Epithelial cell of esophagus (primary cell): ENCODE data around the gene GALNT6.

ENCODE experiments used
- DNase-seq: peaks from one replicate; pipeline ENCODE4 v3.0.0; 2010; ENCODE audit warnings: low read depth
- H3K4me3 ChIP-seq: 2 replicates; pipeline ENCODE4 v1.5.1; 2011; ENCODE audit warnings: mild to moderate bottlenecking, low read length, control low read depth
- TF ChIP-seq, protein P1 (sequence below): IDR thresholded peaks from 2 replicates; pipeline ENCODE4 v1.5.1; 2011; ENCODE audit warnings: low read depth, mild to moderate bottlenecking, low read length, control low read depth, inconsistent platforms; ENCODE audit not compliant: insufficient read depth; ENCODE audit errors: missing control alignments

The GALNT6 gene

GRCh38 chr12:51406290-51406689 is 15.1 kb upstream of the GALNT6 start:
- TF ChIP-seq, protein P1, sequence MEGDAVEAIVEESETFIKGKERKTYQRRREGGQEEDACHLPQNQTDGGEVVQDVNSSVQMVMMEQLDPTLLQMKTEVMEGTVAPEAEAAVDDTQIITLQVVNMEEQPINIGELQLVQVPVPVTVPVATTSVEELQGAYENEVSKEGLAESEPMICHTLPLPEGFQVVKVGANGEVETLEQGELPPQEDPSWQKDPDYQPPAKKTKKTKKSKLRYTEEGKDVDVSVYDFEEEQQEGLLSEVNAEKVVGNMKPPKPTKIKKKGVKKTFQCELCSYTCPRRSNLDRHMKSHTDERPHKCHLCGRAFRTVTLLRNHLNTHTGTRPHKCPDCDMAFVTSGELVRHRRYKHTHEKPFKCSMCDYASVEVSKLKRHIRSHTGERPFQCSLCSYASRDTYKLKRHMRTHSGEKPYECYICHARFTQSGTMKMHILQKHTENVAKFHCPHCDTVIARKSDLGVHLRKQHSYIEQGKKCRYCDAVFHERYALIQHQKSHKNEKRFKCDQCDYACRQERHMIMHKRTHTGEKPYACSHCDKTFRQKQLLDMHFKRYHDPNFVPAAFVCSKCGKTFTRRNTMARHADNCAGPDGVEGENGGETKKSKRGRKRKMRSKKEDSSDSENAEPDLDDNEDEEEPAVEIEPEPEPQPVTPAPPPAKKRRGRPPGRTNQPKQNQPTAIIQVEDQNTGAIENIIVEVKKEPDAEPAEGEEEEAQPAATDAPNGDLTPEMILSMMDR, result no peak
- H3K4me3 ChIP-seq, result no peak overlapping the region
- no peak for DNase-seq

GRCh38 chr12:51405801-51406207 is 14.6 kb upstream of the GALNT6 start:
- TF ChIP-seq, protein P1, result no peak
- no peak for DNase-seq
- H3K4me3 ChIP-seq, result no peak overlapping the region

DNA sequence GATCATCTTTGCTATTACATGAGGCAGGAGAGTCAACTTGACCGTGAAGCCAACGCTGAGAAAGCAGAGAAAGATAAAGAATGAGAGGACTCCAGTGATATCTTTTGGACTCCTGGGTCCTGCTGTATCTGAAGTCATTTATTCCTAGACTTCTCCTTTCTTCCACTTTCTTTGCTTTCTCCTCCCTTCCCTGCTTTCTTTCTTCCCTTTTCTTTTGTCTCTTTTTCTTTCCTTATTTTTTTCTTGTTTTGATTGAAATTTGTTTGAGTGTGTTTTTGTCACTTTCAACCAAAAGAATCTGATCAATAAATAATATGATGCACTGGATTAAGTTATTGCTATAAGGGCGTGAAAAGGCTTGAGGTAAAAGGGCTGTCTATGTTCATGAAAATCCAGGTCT is 13.4 kb upstream of the GALNT6 start:
- TF ChIP-seq, protein P1, result no peak
- no peak for DNase-seq
- H3K4me3 ChIP-seq, result no peak overlapping the region

DNA sequence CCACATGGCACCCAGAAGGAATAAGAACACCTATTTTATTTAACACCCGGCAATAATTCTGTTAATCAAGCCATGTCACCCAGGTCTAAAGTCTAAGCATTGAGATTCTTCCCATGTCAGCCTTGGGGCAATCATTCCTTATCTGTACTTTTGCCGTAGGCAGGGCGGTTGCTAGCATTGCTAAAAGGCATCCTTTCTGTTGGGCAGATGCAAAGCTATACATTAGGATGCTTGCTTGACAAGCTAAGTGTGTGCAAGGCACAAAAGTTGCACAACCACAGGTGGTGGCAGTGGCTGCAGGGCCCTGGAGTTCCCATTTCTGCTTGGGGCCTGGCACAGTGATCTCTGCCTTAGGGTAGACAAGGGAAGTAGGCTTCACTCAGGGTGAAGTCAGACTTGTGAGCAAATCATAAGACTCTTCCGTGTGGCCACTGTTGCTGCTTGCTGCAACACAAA is 12.5 kb upstream of the GALNT6 start:
- H3K4me3 ChIP-seq, result no peak overlapping the region
- no peak for DNase-seq
- TF ChIP-seq, protein P1, result no peak

DNA sequence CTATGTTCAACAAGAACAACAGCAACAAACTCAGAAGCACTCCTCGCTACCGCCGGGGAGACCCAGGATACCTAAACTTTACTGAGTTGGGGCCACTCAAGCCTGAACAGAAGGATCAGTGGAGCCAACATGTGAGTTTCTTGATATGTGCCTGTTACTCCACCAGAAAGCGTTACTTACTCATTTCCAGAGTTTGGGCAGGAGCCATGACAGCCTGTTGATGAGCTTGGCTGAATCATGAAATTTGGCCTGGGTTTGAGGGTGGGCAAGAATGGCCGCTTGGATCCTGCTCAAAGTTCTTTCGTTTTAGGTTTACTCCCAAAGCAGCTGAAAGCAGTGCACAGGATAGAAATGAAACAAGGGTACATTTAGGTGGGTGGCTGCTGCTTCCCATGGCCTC is 12.0 kb upstream of the GALNT6 start:
- no peak for DNase-seq
- no peak overlapping the region for H3K4me3 ChIP-seq
- TF ChIP-seq, protein P1, result no peak

GRCh38 chr12:51401900-51402299 is 10.7 kb upstream of the GALNT6 start:
- no peak overlapping the region for H3K4me3 ChIP-seq
- no peak for DNase-seq
- TF ChIP-seq, protein P1, result no peak

DNA sequence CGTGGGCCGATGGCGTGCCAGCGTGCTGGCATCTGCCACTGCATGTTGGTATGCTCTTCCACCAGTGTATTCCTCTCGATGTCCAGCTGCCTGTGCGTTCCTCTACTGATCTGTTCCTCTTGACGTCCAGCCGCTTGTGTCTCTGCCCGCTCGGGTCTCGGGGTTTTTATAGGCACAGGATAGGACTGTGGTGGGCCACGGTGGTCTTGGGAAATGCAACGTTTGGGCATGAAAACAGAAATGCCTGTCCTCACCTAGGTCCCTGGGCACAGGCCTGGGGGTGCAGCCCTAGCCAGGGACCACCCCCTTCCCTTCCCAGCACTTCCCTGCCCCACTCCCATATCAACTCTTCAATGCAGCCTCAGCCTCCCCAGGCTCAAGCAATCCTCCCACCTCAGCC is 10.3 kb upstream of the GALNT6 start:
- DNase-seq, result no peak
- no peak overlapping the region for H3K4me3 ChIP-seq
- TF ChIP-seq, protein P1, result no peak
